RCC 7860 (cell line): ENCODE data around the gene SCAF4.

Experiments used
- DNase-seq: peaks from one replicate; pipeline ENCODE4 v3.0.0-alpha.2; 2015; ENCODE audit warnings: low spot score
- FAIRE-seq: peaks from 2 replicates; lab custom pipeline; 2012; peaks lifted over from hg19 to GRCh38; lab: Jason Lieb, UNC

SCAF4 gene

DNA sequence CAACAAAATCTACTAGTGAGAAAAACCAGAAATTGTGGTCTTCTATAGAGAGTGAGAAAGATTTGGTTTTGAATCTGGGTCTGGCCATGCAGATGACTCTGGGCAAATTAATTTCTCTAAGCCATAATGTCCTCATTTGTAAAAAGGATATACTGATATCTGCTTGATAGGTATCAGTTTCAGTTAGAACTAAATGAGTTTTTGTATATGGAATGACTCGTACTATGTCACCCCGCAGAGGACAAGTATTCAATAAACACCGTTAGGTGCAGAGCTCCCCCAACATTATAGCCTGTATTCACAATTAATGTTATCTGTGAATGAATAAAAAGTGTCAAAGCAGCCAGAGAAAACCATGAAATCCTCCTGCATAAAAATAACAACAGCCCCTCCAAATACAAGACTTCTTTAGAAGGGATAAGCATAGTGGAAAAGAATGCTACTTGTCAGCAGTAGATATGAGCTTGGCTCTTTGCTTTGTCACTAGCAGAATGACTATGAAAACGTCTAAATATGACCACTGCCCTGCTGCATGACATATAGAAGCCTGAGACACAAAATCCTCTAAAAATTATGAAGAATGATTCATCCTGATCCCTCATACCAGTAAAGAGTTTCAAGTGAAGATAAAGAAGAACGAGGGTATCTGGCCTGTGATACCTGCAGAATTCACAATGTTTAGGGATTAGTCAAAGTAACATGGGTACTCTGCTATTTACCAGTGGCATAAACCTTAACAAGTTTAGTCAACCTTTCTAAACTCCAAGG, 17.8 kb downstream of the SCAF4 start:
- FAIRE-seq, result no peak

DNA sequence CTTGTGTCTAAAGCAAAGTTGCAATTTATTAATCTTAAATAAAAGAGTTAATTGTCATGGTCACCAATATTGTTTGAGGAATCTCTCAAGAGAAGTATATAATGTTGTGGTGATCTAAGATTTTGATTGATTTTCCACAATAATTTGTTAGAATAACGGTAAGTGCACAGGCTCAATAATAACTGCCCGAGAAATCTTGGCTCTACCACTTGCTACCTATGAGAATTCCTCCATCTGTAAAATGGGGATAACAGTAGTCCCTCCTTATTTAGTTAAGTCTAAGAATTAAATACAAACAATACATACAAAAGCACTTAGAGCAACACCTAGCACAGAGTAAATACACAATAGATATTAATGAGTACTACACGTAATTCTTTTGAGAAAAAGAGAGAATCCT, 18.8 kb downstream of the SCAF4 start:
- FAIRE-seq, result no peak

More for the DNA sequence above, 17.8 kb downstream of the SCAF4 start:
- no peak for DNase-seq

DNA sequence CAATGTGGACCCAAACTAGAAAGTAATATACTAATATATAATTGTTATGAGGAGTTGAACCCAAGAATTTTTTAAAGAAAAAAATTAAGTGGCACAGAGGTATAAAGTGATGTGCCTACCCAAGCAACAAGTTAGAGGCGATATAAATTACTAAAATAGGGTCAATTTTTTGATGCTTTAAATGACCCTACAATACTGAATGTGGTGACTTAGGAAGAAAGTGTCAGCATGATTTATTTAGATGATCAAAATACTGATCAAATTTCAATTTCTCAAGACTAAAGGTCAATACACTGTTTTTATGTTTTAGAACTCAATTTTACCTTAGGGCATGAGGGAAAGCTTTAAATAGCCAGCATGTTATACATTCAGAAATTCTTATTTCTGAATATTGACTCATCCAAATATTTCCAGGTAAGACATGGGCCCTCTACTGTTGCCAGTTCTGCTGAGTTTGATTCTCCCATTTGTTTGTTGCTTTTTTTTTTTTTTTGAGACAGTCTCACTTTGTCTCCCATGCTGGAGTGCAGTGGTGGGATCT, 20.1 kb downstream of the SCAF4 start:
- no peak for FAIRE-seq
- no peak for DNase-seq

More for the DNA sequence above, 18.8 kb downstream of the SCAF4 start:
- no peak for DNase-seq

DNA sequence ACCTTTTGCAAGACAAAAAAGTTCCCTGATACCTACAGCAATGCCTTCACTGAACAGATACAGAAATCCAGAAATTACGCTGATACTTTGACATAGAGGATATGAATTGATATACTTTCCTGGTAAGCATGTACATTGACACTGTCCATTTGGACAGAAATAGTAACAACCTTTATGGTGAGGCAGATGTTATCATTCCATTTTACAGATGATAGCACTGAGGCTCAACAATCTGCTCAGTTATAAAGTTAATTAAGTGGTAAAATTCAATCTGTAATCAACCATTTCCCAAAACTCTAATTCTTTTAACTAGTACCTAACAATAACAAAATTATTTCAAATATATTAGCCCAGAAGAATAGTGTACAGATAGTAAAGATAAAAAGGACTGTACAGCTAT, 20.6 kb downstream of the SCAF4 start:
- FAIRE-seq (no peak), DNase-seq (no peak)

DNA sequence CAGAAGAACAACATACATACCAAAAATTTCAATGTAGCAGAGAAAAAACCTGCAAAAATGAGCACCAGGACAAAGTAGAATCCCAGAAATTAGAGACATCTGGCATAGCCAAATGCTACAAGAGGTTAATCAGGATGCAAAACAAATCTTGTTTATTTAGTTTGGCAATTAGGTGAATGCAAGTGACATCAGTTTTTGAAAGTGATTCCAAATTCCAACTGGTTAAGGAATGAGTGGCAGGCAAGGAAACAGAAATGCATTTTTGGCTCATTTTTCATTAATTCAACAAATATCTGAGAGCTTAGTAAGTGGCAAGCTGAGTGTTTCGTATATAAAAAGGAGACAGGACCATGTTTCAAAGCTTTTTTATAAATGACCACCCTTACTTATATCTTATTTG, 21.3 kb downstream of the SCAF4 start:
- no peak for FAIRE-seq
- DNase-seq, result no peak

DNA sequence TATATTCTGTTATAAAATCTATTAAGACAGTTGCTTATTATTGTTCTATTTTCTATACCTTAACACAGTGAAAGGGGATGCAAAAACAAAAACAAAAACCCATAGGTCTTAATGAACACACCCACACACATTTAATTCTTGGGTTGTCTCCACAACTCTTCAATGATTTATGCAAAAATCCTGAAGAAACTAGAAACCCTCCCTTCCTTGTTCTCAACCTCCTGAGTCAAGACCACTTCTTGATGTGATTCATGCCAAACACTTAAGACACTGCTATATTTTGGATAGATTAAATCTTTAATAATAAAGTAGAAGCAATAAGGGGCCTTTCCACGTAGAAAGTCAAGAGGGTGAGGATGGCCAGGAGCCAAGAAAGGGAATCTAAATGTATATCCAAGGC, 23.4 kb downstream of the SCAF4 start:
- no peak for FAIRE-seq
- no peak for DNase-seq

DNA sequence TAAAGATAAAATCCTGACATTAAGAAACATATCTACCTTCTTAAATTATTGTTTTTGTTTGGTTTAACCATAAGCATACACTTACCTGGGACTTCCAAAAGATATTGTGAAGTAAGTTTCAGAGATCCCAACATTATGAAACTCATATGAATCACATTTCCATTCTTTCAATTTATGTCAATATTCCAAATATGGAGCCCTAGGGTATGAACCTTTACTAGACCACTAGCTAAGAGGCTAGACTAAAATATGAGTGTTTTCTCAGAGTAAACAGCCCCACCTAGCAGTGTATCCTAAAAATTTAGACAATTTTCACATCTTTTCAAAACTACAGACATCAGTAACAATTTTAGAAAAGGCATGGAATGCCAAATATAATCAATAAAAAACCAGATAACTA, 24.4 kb downstream of the SCAF4 start:
- DNase-seq (no peak), FAIRE-seq (no peak)

DNA sequence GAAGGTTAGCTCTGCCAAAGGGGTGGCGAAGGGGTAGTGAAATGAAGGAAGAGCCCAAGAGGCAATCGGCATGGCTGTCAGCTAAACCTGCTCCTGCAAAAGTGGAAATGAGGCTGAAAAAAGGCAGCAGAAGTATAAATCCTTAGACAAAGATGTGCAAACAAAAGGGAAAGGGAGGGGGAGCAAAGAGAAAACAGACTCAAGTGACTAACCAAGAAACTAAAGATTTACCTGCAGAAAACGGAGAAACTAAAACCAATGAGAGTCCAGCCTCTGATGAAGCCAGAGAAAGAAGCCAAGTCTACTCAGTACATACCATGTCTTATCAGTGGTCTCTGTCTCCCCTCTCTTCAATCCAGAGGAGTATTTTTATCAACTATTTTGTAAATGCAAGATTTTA, 25.4 kb downstream of the SCAF4 start:
- no peak for FAIRE-seq
- DNase-seq, result no peak

DNA sequence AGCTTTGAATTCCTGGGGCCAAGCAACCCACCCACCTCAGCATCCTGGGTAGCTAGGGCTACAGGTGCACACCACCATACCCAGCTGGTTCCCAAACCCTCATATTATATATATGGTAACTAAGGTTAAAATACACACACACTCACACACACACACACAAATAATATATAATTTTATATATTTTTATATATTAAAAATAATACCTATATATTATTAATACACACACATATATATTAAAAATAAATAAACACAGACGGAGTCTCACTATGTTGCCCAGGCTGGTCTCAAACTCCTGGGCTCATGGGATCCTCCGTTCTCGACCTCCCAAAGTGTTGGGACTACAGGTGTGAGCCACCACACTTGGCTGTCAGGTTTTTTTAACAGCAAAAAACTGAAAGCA, 31.9 kb downstream of the SCAF4 start:
- DNase-seq (no peak), FAIRE-seq (no peak)

DNA sequence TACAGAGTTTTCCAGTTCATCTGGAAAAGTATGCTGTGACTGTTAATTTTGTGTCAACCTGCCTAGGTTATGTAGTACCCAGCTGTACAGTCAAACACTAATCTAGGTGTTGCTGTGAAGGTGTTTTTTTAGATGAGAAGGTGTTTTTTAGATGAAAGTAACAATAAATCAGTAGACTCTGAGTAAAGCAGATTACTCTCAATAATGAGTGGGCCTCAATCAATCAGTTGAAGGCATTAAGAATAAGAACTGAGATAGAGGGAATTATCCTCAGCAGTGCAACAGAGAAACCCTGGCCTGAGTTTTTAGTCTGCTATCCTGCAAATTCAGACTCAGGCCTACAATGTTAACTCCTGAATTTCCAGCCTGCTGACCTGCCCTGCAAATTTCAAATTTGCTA, 33.5 kb downstream of the SCAF4 start:
- DNase-seq (no peak), FAIRE-seq (no peak)

DNA sequence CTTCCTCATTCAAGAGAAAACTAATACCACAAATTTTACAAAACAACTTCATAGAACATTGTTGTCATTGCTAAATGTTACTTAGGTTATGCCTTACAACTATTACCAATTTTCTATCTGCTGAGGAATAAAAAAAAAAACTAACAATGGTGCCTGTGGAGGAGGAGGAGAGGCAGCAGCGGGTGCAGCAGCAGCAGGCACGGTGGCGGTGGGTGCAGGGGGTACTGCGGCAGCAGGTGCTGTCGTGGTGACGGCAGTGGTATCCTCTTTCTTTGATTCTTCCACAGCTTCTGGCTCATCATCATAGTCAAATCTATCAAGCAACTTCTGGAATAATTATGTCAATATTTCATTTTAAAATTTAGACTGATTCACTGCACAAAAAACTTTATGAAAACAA, 35.5 kb downstream of the SCAF4 start:
- no peak for DNase-seq
- no peak for FAIRE-seq

DNA sequence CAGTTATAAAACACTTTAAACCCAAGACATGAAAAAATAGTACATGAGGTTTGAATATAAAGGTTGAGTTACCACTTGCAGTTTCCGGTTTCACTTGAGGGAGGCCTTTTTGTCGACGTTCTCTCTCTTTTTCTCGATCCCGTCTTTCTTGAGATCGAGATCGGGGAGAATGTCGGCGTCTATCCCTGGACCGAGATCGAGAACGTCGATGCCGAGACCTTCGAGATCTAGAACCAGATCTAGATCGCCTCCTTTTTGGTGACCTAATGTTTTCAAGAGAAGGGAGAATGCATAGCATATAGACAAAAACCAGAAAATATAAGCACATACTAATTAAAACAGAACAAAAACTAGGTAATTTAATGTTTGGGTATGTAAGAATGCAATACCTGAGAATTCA, 38.7 kb downstream of the SCAF4 start:
- FAIRE-seq (no peak), DNase-seq (no peak)

DNA sequence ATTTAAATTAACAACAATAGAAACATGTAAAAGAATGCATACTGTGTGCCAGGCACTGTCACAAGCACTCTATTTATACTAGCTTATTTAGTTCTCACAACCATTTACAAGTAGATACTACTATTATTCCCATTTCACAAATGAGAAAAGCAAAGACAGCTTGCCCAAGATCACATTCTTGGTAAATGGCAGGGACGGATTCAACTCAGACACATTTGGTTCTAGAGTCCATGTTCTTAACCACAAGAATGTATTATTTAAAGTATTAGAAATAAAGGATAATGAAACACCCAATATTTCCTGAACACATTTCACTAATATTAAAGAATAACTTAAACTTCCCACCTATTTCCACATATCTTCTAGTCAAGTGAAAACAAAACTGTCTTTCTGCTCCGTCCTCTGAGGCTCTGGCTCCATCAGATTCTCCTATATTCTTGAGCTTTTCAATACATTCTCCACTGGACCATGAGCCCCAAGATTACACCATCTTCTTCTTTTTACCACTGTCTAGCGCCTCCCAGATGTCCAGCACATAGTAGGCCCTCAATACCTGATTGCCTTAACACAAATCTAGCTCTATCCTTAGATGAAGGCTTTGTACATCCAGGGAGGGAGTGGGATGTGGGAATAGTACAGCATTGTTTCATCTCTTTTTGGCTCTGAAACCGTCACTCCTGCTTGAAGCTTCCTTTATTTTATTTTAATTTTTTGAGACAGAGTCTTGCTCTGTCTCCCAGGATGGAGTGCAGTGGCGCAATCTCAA, 43.1 kb downstream of the SCAF4 start:
- no peak for FAIRE-seq

DNA sequence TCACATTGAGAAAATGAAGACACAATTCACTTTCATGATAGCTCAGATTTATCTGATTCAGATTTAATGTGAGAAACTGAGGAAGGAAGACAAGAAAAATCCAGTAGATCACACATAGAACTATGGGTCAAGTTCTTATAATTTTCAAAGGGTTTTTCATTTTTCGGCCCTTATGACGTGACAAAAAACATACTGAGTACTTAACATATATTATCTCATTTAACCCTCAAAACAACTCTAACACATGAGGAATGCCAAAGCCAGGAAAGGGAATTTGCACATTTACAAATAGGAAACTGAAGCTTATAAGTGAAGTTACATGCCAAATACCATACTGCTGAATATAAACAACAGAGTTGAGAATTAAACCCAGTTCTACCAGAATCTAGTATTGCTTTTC, 44.8 kb downstream of the SCAF4 start:
- DNase-seq, result no peak
- no peak for FAIRE-seq

More for the DNA sequence above, 43.1 kb downstream of the SCAF4 start:
- no peak for DNase-seq

DNA sequence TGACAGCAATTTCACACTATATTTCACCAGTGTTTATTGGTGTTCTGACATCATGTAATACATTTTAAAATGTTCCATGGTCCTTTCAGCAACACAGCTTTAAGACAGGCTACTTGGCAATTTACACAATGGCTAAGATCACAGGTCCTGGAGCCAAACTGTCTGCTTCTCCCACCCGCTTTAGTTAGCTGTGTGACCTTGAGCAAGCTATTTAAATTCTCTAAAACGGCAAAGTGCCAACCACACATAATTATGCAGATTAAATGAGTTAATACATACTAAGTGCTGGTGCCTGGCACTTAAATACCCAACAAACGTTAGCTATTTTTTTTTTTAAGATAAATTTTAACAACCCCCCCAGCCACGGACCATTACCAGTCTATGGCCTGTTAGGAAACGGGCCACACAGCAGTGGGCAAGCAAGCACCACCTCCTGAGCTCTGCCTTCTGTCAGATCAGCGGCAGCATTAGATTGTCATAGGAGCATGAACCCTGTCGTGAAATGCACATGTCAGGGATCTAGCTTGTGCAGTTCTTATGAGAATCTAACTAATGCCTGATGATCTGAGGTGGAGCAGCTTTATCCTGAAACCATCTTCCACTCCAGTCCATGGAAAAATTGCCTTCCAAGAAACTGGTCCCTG, 45.5 kb downstream of the SCAF4 start:
- no peak for FAIRE-seq
- no peak for DNase-seq

DNA sequence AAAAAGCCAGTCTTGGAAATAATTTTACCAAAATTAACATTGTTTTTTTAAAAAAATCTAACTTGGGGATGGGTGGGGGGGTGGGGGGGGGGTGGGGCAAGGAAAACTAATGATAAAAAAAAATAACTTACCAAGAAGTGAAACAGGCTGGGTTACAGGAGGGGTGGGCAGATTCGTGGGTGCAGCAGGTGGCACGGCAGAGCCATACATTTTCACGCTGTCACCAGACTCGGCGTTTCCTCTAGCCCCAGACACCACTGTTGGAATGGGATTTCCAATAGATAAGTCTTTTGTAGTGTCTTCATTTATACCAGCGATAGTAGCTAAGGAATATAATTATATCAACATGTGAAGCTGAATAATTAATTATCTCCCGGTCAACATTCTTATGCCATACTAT, 47.0 kb downstream of the SCAF4 start:
- no peak for FAIRE-seq
- DNase-seq, result no peak

DNA sequence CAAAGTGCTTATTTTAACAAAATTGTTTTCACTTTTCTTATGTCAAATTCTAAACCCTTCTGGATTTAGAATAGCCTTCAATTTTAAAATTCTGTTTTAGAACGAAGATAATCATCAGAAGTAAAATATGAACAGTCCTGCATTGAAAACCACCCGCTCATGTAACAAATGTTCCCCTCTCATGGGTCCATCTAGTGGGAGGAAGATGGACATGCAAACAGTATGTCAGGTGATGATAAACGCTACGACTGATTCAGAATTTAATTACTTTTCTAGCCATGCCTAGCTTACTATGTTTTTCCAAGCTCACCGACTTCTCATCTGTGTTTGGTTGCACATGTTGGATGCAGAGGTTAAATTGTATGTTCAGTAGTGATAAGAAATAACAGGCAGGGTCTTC, 48.9 kb downstream of the SCAF4 start:
- no peak for FAIRE-seq
- no peak for DNase-seq

DNA sequence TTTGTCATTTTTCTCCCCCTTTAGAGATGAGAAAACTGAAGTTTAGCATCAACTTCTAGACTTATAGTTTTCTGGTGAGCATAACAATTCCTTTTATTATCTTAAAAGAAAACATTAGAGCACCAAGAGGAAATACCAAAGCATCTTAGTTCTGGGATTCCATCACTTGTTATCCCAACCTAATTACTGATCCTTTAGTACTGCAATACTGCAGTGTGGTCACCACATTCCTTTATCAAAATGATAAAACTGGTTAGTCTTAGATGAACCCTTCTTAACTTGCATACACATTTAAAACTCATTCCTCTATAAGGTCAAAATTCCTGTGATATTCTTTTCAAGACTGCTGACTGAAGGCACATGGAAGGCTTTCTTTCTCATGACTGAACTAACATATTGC, 49.3 kb downstream of the SCAF4 start:
- DNase-seq, result no peak
- FAIRE-seq, result no peak

DNA sequence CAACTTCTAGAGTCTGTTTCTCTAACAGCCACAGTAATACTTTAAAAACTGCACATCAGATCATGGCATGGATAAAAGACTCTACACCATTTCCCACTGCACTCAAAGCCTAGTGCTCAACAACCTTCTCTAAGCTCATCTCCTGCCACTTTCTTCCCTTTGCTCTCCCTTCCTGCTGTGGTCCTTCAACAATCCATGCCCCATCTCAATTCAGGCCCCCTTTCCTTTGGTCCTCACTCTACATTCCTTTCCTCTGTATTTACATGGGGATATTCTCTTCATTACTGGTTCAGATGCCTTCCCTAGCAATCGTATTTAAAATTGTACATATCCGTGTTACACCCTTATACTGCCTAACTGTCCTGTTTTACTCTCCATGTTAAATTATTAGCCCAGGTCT, 53.4 kb downstream of the SCAF4 start:
- no peak for FAIRE-seq
- no peak for DNase-seq

DNA sequence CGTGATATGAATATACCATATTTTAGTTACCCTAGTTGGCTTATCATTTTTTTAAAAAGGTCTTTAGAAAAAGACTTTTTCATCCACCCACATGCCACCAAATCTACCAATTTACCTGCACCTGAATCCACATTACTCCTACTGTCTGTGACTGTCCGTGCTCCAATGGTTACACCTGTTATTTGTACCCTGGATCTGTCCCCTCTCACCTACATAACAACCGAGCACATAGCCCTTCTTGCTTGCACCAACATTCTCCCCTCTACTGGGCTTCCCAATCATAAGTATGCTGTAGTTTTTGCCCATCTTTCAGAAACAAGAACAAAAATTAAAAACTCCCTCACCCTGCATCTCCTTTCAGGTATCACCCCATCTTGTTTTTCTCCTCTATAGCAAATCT, 54.9 kb downstream of the SCAF4 start:
- DNase-seq (no peak), FAIRE-seq (no peak)

DNA sequence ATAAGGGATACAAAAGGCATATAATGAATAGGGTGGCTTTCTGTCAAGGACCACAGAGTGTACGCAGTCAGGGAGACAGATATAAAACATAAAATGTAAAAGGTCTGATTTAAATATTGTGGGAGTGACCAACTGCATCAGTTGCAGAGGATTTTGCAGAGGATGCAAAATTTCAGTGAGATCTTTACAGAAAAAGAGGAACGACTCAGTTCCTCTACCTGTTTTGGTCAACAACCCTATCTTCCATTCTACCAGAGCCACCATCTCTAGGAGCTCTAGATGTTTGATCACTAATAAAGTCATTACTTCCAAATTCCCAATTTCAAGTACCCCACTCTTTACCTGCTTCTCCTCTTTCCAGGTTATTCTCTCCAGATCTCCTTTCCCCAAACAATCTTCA, 56.0 kb downstream of the SCAF4 start:
- DNase-seq (no peak), FAIRE-seq (no peak)

DNA sequence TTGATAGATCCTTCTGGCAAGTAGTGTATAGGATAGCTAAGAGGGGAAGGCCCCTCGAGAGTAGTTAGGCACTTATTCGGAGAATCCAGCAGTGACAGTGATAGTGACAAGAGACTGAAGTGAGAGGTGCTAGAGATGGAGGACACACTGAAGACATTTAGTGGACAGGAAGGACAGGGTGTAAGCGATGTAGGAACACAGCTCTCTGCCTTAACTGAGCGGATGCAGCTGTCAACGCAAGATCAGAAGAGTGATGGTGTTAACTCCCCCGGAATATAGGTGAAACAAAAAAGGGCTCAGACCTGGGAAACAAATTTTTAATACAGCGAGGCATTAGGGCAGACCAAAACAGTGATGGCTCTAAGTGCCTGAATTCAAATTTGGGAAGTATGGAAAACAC, 56.6 kb downstream of the SCAF4 start:
- FAIRE-seq, result no peak

More for the DNA sequence above, 56.6 kb downstream of the SCAF4 start:
- no peak for DNase-seq
